IPS DF 4.7 (cell line): ENCODE results near the gene SLC7A6.

Experiments used
- DNase-seq: peaks from one replicate; pipeline ENCODE4 v3.0.0-alpha.2; 2013; ENCODE audit warnings: low spot score; ENCODE audit errors: extremely low read depth

SLC7A6 gene

DNA sequence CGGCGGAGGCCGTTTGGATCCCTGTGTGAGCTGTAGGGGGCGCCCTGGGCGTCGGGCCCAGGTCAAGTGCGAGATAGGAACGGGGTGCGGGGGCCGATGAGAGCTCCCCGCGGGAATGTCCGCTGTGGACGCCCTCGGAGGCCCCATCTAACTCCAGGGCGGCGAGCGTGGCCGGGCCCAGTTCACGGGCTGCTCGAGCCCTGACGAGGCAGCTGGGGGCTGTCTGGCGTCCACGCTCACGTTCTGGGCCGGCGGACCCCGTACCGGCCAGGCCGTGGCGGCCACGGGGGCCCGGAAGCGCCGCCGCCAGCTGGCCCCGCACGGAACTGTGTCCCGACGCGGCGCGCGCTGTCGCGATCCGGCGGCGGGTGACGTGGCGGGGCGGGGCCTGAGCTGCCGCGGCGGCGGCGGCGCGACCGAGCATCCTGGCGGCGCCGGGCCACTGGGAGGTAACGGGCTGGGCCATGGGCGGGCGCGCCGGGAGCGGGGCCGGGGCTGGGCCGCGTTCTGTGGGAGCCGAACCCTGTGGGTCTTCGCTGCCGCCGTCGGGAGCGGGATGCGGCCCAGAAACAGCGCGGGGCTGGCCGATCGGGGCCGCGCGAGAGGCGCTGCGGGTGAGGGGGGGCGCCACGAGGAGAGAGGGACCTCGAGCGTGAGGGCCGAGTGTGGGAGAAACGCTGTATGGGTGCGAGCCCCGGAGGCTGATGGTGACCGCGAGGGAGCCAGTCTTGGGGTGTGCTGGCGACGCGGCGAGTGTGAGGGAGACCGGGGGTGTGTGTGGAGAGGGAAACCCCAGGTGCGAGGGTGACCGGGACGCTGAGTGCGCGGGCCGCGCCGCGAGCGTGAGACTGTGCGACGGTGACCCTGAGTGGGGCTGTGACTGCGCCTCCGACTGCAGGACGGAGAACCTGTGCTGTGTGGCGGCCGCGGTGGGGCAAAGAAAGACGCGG lies at the start of gene SLC7A6:
Gene SLC7A6, plus strand, starts transcription at position 399 of the 950 bp plus-strand sequence. CDS start 10,201 bp downstream, outside the sequence.
- no peak for DNase-seq

GRCh38 chr16:68214726-68215125 lies 49.6 kb upstream of the SLC7A6 start:
- DNase-seq = no peak

GRCh38 chr16:68215302-68215701 lies 49.0 kb upstream of the SLC7A6 start:
- DNase-seq = no peak

DNA sequence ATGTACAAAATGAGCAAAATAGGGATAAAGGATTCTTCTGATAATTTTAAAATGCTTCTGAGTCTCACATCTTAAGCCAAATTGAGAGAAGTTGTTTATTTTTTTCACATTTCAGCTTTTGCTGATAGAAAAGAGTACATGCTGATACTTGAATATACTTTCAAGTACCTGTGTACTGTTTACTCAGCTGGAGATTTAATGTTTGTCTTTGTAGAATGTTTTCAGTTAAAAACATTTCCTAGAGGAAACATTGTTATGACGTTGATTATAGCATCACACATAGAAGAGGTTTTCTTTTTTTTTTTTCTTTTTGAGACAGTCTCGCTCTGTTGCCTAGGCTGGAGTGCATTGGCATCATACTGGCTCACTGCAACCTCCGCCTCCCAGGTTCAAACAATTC lies 48.1 kb upstream of the SLC7A6 start:
- no peak for DNase-seq

- DNase-seq = no peak
Observed at GRCh38 chr16:68217506-68217905, 46.8 kb upstream of the SLC7A6 start.

DNA sequence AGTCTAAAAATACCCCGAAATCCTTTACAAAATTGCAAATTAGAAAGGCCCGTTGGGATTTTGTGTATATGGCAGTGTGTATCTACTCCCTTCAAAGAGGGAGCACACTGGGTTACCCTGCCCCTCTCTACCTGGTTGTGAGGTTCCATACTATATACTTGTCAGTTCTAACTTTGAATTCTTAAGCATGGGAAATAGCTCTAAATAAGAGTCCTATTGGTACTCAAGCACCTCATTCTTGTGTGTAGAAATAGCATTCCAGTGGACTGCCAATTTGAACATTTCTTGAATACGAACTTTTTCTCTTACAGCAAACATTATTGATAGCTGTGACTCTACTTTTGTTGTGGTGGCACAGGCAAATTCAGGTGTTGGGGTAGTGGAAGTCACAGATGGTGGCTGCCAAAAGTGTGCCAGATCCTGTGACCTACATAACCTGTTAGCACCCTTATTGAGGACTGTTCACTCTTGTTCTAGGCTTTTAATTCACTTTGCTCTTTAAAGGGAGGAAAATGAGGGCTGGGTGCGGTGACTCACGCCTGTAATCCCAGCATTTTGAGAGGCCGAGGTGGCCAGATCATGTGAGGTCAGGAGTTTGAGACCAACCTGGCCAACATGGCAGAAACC lies 44.5 kb upstream of the SLC7A6 start:
- DNase-seq = no peak

DNA sequence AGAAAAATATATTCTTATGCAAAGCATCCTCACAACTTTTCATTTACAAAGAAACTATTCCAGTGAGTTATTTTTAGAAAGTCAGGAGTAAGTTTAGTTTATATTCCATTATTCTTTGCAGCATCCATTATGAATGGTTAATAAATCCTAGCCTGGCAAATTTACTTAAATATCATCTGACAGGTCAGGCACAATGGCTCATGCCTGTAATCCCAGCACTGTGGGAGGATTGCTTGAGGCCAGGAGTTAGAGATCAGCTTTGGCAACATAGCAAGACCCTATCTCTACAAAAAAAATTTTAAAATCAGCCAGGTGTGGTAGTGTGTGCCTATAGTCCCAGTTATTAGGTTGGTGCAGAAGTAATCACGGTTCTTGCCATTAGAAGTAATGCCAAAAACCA lies 41.3 kb upstream of the SLC7A6 start:
- no peak for DNase-seq

GRCh38 chr16:68226116-68226515 lies 38.2 kb upstream of the SLC7A6 start:
- no peak for DNase-seq

DNA sequence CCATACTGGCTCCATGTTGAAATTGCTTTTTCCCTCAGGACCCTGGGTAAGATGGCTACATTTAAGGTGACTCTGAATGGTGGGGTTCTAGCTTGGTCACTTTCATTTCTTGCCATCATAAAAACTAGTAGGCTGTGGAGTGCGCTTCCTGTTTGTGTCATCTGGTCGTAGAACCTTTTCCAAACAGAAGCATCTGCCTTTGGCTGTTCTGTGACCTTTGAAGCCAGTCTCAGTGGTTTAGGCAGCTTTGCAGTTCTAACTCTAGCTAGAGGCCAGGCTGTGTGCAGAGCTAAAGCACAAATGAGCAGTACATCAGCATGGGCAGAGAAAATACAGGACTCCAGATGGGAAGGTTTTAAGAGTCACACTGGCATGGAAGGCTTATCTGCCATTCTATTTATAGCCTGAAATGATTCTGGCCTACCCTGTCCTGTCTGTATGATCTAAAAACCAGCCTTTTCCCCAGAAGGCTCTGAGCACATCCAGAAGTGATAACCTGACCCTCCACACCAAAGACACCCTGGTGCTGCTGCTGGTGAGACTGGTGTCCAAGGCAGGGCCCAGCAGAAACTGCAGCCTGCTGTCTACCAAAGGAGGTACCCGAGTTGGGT lies 37.0 kb upstream of the SLC7A6 start:
- DNase-seq = no peak

DNA sequence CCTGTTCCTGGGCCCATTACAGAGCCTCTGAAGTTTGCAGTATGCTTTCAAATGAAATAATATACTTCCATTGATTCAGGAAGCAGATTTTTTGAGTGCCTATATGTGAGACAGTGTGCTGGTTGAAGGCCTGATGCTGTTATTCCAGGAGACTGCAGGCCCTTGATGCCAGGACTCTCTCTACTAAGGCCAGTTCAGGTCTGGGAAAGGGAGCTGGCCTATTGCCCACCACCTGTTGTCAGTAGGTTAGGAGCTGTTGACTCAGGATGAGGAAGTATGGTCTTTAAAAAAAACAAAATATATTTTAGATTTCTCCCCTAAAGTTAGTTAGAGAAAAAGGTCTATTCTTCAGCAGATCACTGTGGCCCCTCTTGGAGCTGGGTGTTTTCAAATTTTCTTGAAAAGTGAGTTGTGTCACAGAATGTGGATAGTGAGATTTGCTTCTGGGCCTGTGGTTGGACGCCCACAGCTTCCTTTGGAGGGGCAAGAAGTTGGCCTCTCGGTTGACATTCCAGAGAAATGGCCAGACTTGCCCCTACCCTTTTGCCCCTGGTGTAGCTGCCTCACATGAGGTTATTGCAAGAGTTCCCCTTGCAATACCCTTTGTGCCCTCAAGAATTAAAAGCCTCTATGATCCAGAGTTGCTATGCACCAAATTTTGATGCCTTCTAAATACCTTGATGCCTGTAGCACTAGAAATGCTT lies 36.3 kb upstream of the SLC7A6 start:
- DNase-seq = no peak

DNA sequence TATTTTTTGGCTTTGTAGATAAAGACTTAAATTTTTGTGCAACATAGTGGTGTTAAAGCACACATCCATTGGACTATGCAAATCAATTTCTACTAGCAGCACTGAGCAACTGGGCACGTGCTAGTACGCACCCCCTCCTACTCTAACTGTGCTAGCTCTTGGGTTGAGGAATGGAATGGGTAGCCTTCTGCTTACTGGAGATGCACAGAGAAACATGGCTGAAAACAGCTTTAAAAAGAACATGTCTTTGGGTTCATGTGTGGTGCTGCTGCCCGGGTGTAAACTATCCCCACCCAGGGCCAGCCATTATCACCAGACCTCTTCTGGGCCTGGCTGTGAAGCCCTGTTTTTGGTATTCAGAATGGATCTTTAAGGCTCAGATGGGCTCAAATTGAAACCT lies 35.7 kb upstream of the SLC7A6 start:
- DNase-seq = no peak

- DNase-seq = no peak
Observed at GRCh38 chr16:68229431-68230175, 34.7 kb upstream of the SLC7A6 start.

DNA sequence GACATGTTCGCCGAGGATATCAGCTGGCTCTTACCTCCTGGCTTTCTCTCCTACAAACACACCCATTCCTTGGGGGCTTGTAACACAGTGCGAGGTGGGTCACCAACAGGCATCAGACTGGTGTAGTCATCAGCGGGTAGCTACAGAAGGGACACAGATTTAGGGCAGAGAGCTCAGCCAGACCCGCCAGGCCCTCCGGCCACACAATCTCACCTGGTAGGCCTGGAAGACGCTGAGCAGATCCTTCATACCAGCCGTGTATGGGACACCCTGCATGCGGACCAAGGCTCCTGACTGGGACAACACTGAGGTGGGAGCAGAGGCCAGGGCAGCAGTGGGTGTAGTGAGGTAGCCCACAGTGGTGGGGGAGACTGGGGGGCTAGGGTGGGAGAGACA lies 34.2 kb upstream of the SLC7A6 start:
- DNase-seq = no peak

- DNase-seq = no peak
Observed at GRCh38 chr16:68230956-68231355, 33.4 kb upstream of the SLC7A6 start.

DNA sequence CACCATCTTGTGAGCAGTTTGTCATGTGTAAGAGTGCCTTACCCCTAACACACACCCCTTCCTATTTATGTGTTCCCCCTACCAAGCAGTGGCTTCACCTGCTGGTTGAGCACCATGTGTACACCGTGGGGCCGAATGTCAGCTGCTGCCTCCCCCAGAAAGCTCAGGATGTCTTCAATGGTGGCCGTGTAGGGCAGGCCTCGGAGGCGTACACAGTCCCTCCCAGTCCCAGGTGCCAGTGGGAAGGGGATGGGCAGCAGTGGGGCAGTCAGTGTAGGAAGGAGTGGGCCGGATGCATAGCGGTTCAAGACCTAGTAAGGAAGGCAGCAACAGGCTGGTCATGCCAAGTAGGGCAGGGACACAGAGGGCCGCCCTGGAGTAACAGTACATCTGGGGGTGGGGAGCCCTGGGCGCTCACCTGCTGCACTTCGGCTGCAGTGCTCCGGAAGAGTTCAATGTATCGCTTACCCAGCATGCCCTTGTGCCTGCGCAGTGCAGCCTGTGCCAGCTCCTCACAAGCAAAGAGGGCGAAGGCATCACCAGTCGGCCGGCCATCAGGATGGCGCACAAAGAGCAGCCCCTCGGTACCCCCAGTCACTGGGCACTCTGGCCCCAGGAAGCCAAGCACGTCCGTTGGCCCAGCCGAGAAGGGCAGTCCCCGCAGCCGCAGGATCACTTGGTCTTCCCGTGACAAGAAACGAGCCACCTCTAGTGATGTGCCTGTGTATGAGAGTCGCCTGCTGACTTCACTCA lies 32.8 kb upstream of the SLC7A6 start:
- DNase-seq = no peak

DNA sequence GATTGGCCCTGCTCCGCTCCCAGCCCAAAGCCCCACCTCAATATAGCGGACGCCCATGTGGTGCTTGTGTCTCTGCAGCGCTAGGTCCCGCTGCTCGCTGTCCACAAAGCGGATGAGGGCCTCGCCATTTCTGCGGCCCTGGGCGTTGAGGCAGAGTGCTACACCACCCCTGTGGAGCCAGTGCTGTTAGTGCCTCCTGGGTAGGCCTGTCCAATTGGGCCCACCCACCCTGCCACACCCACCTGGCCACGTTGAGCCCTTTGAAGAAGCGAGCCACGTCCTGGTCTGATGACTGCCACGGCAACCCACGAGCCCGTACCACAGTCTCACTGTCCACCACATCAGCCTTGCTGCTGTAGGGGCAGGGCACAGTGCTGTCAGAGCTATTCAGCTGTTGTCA lies 32.0 kb upstream of the SLC7A6 start:
- DNase-seq = no peak

GRCh38 chr16:68233085-68233834 lies 31.1 kb upstream of the SLC7A6 start:
- no peak for DNase-seq

- no peak for DNase-seq
Observed at GRCh38 chr16:68233835-68234187, 30.5 kb upstream of the SLC7A6 start.
